Cardiac fibroblast (primary cell): ENCODE measurements around the gene SLC15A2.

Experiments
- DNase-seq, 2 donors: peaks; one replicate each; pipeline versions ENCODE4 v3.0.0 to v3.0.0-alpha.2; 2010; ENCODE audit warnings: low read depth in 2 of 2
- H3K4me3 ChIP-seq, 2 donors: replicated peaks in 1 of 2; 1 replicate in 1 of 2; 2 replicates in 1 of 2; pipeline ENCODE4 v1.5.1; 2011; ENCODE audit warnings: low read depth in 2 of 2, low read length in 2 of 2, mild to moderate bottlenecking in 2 of 2, moderate library complexity in 1 of 2
- CTCF ChIP-seq: IDR thresholded peaks from one replicate; pipeline ENCODE4 v1.5.1; 2011; ENCODE audit warnings: low read depth, mild to moderate bottlenecking, low read length, inconsistent platforms

Gene SLC15A2

GRCh38 chr3:121948641-121949040 lies 54.4 kb downstream of the SLC15A2 start:
- no peak for TF ChIP-seq CTCF
- no peak for DNase-seq

GRCh38 chr3:121951291-121951919 lies 57.2 kb downstream of the SLC15A2 start:
- no peak overlapping the region for H3K4me3 ChIP-seq
- DNase-seq = no peak
- TF ChIP-seq CTCF = no peak

More at GRCh38 chr3:121948641-121949040, 54.4 kb downstream of the SLC15A2 start:
- H3K4me3 ChIP-seq = no peak overlapping the region

GRCh38 chr3:121956363-121956762 lies 62.2 kb downstream of the SLC15A2 start:
- no peak overlapping the region for H3K4me3 ChIP-seq
- TF ChIP-seq CTCF = no peak
- DNase-seq = no peak

- no peak for TF ChIP-seq CTCF
- no peak for DNase-seq
Measured at GRCh38 chr3:121957674-121958415, 63.6 kb downstream of the SLC15A2 start.

GRCh38 chr3:121958801-121959200 lies 64.6 kb downstream of the SLC15A2 start:
- H3K4me3 ChIP-seq = no peak overlapping the region
- no peak for DNase-seq
- no peak for TF ChIP-seq CTCF

More at GRCh38 chr3:121957674-121958415, 63.6 kb downstream of the SLC15A2 start:
- no peak overlapping the region for H3K4me3 ChIP-seq

GRCh38 chr3:121961283-121961682 lies 67.1 kb downstream of the SLC15A2 start:
- no peak for TF ChIP-seq CTCF
- DNase-seq = no peak

GRCh38 chr3:121962443-121962842 lies 68.2 kb downstream of the SLC15A2 start:
- DNase-seq = no peak
- no peak overlapping the region for H3K4me3 ChIP-seq
- TF ChIP-seq CTCF = no peak

More at GRCh38 chr3:121961283-121961682, 67.1 kb downstream of the SLC15A2 start:
- no peak overlapping the region for H3K4me3 ChIP-seq
